Measurements from ENCODE around the gene KRT5. TPM values are rescaled to one million over a fixed set of nuclear protein-coding genes. Genes with fewer than 3 reads are reported as not detected.
"Not testable (repeated sequence)": the region's sequence is repeated elsewhere in the genome, so short reads cannot be mapped to it uniquely, and the experiment has no call there.

KRT5 gene
- total RNA-seq, 1 donor = 0.36 TPM

- H2AFZ ChIP-seq (ENCODE audit: low read length) = no peak overlapping the region
- no peak for TF ChIP-seq CTCF (IDR thresholded peaks at IDR 0.05; ENCODE audit: extremely low read depth, low read depth, low read length)
- H4K20me1 ChIP-seq (ENCODE audit: insufficient read depth, low read length) = no peaks in the 10 kb centered on the region
- no peak overlapping the region for H3K4me3 ChIP-seq (ENCODE audit: insufficient read depth, low read length)
- no peaks in the 10 kb centered on the region for H3K9me3 ChIP-seq (ENCODE audit: low read depth, low read length)
- no peak for DNase-seq (ENCODE audit: insufficient read length, low spot score, missing footprints)
- no peak overlapping the region for H3K4me2 ChIP-seq (ENCODE audit: insufficient read depth, low read length)
- peaks cover 39% of the 10 kb centered on the region for H3K27me3 ChIP-seq (ENCODE audit: insufficient read depth, low read length)
- peaks cover 2% of the 10 kb centered on the region for H3K4me1 ChIP-seq (ENCODE audit: insufficient read depth, low read length)
- H3K27ac ChIP-seq (ENCODE audit: low read depth, low read length) = no peak overlapping the region
- H3K36me3 ChIP-seq (ENCODE audit: insufficient read depth, low read length) = no peaks in the 10 kb centered on the region
- H3K79me2 ChIP-seq (ENCODE audit: insufficient read depth, low read length) = no peaks in the 10 kb centered on the region
Observed at GRCh38 chr12:52488736-52489135, 31.5 kb downstream of the KRT5 start.

GRCh38 chr12:52487744-52488443 is 32.3 kb downstream of the KRT5 start:
- not testable (repeated sequence) for H3K9me3 ChIP-seq (ENCODE audit: low read depth, low read length); H3K36me3 ChIP-seq (ENCODE audit: insufficient read depth, low read length); H3K4me3 ChIP-seq (ENCODE audit: insufficient read depth, low read length); H2AFZ ChIP-seq (ENCODE audit: low read length); DNase-seq (ENCODE audit: insufficient read length, low spot score, missing footprints); H3K27ac ChIP-seq (ENCODE audit: low read depth, low read length); H3K79me2 ChIP-seq (ENCODE audit: insufficient read depth, low read length); H3K4me1 ChIP-seq (ENCODE audit: insufficient read depth, low read length); H3K4me2 ChIP-seq (ENCODE audit: insufficient read depth, low read length); H4K20me1 ChIP-seq (ENCODE audit: insufficient read depth, low read length)
- peaks cover 41% of the 10 kb centered on the region for H3K27me3 ChIP-seq (ENCODE audit: insufficient read depth, low read length)

- no peak for DNase-seq (ENCODE audit: insufficient read length, low spot score, missing footprints)
- no peaks in the 10 kb centered on the region for H3K4me1 ChIP-seq (ENCODE audit: insufficient read depth, low read length)
- no peak overlapping the region for H3K4me2 ChIP-seq (ENCODE audit: insufficient read depth, low read length)
- no peaks in the 10 kb centered on the region for H3K79me2 ChIP-seq (ENCODE audit: insufficient read depth, low read length)
- no peaks in the 10 kb centered on the region for H4K20me1 ChIP-seq (ENCODE audit: insufficient read depth, low read length)
- H2AFZ ChIP-seq (ENCODE audit: low read length) = no peak overlapping the region
- no peak for TF ChIP-seq CTCF (IDR thresholded peaks at IDR 0.05; ENCODE audit: extremely low read depth, low read depth, low read length)
- H3K27me3 ChIP-seq (ENCODE audit: insufficient read depth, low read length) = peaks cover 46% of the 10 kb centered on the region
- no peak overlapping the region for H3K4me3 ChIP-seq (ENCODE audit: insufficient read depth, low read length)
- H3K27ac ChIP-seq (ENCODE audit: low read depth, low read length) = no peak overlapping the region
- no peaks in the 10 kb centered on the region for H3K36me3 ChIP-seq (ENCODE audit: insufficient read depth, low read length)
- H3K9me3 ChIP-seq (ENCODE audit: low read depth, low read length) = no peaks in the 10 kb centered on the region
Observed at GRCh38 chr12:52487211-52487610, 33.0 kb downstream of the KRT5 start.

GRCh38 chr12:52486166-52487105 is 33.8 kb downstream of the KRT5 start:
- DNase-seq (ENCODE audit: insufficient read length, low spot score, missing footprints) = no peak
- Histone ChIP-seq H2AFZ (ENCODE audit: low read length) (no peak overlapping the region), H3K36me3 (ENCODE audit: insufficient read depth, low read length) (no peaks in the 10 kb centered on the region), H3K79me2 (ENCODE audit: insufficient read depth, low read length) (no peaks in the 10 kb centered on the region), H4K20me1 (ENCODE audit: insufficient read depth, low read length) (no peaks in the 10 kb centered on the region), H3K9me3 (ENCODE audit: low read depth, low read length) (no peaks in the 10 kb centered on the region), H3K4me1 (ENCODE audit: insufficient read depth, low read length) (no peaks in the 10 kb centered on the region), H3K4me2 (ENCODE audit: insufficient read depth, low read length) (no peak overlapping the region), H3K27ac (ENCODE audit: low read depth, low read length) (no peak overlapping the region), H3K4me3 (ENCODE audit: insufficient read depth, low read length) (no peak overlapping the region), H3K27me3 (ENCODE audit: insufficient read depth, low read length) (peaks cover 41% of the 10 kb centered on the region)
- no peak for TF ChIP-seq CTCF (IDR thresholded peaks at IDR 0.05; ENCODE audit: extremely low read depth, low read depth, low read length)
